SH-SY5Y (cell line): Measurements from ENCODE around the gene APOL2.

Experiments
- GATA2 ChIP-seq: IDR thresholded peaks from 2 replicates; pipeline ENCODE4 v1.6.1; 2011; ENCODE audit warnings: mild to moderate bottlenecking, low read depth, low read length
- GATA3 ChIP-seq: IDR thresholded peaks from 2 replicates; pipeline ENCODE4 v1.6.1; 2011; ENCODE audit warnings: low read depth, mild to moderate bottlenecking, low read length, moderate library complexity

DNA sequence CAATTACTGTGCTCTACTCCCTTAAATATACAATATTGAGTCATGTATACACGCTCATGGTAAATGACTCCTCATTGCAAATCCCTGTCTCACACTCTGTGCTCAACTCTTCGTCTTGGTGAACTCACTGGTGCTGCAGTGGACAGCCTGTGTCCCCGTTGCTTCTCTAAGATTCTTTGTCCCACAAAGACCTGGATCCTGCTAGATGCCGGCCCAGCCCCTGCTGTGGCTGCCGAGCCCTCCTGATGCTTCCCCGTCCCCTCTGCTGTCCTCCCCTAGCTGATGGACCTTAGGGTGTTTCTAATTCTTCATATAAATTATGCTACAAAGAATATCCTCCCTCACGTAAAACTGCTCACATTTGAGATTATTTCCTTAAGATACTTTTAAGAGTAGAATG lies 5.5 kb downstream of the APOL2 start:
- TF ChIP-seq GATA2 (no peak), GATA3 (no peak)
